Testis (tissue), 2 donors: ENCODE results near the gene ADPRH.

Experiments used
- POLR2A ChIP-seq: fragments of 450-650 bp; IDR thresholded peaks from one replicate; pipeline ENCODE4 v1.6.1; 2017; ENCODE audit warnings: antibody characterized with exemption, mild to moderate bottlenecking, moderate library complexity
- TF ChIP-seq, protein P1 (sequence below), 3 experiments: fragments of 450-650 bp in 2 of 3; fragments of 200-600 bp in 1 of 3; sonication (generic) in 1 of 3; IDR thresholded peaks; one replicate each; pipeline ENCODE4 v1.5.1; 2016 to 2019; ENCODE audit warnings: antibody characterized with exemption in 3 of 3, mild to moderate bottlenecking in 2 of 3, moderate library complexity in 1 of 3

DNA sequence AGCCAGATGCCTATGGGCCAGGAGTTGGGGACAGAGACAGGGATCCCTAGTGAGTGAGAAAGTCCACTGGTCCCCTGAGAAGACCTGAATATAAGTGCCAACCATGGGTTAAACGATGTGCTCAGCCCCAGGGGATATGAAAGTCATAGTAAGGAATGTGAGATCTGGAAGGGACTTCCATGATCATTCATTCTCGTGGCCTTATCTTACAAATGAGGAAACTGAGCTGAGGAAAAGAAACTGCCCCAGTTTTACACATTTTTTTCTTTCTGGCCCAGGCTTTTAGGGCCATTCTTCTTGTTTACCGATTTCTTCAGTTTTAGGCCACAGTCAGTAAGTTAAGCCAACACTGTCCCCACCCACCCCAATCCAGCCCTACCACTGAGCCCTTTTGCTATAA, 31.0 kb upstream of the ADPRH start:
- TF ChIP-seq, protein P1, sequence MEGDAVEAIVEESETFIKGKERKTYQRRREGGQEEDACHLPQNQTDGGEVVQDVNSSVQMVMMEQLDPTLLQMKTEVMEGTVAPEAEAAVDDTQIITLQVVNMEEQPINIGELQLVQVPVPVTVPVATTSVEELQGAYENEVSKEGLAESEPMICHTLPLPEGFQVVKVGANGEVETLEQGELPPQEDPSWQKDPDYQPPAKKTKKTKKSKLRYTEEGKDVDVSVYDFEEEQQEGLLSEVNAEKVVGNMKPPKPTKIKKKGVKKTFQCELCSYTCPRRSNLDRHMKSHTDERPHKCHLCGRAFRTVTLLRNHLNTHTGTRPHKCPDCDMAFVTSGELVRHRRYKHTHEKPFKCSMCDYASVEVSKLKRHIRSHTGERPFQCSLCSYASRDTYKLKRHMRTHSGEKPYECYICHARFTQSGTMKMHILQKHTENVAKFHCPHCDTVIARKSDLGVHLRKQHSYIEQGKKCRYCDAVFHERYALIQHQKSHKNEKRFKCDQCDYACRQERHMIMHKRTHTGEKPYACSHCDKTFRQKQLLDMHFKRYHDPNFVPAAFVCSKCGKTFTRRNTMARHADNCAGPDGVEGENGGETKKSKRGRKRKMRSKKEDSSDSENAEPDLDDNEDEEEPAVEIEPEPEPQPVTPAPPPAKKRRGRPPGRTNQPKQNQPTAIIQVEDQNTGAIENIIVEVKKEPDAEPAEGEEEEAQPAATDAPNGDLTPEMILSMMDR (IDR thresholded peaks at IDR 0.05), result no peak
- no peak for TF ChIP-seq POLR2A
